A549 (cell line): ENCODE data around the gene CTAG2.

Experiments used
- CHD2 ChIP-seq: fragments of 150-350 bp; IDR thresholded peaks from 2 replicates; pipeline ENCODE4 v1.6.1; 2014; ENCODE audit warnings: low read length; ENCODE audit not compliant: partially characterized antibody
- CTCF ChIP-seq: fragments of >200 bp; sonication (Bioruptor Twin); formaldehyde crosslinking; IDR thresholded peaks from 3 replicates; pipeline ENCODE4 v1.5.1; 2016
- ELK1 ChIP-seq: fragments of 150-350 bp; IDR thresholded peaks from 2 replicates; pipeline ENCODE4 v1.6.1; 2014; ENCODE audit warnings: low read depth, mild to moderate bottlenecking, low read length
- JUN ChIP-seq, 2 experiments: fragments of >200 bp; sonication (Bioruptor Twin); formaldehyde crosslinking; IDR thresholded peaks; 2 replicates in 1 of 2; 3 replicates in 1 of 2; pipeline ENCODE4 v1.6.1; 2016 to 2017
- KDM1A ChIP-seq: fragments of 200-600 bp; sonication (generic); IDR thresholded peaks from 2 replicates; pipeline ENCODE4 v1.6.1; 2016; ENCODE audit warnings: low read depth, mild to moderate bottlenecking
- PHF8 ChIP-seq: fragments of 200-600 bp; sonication (generic); IDR thresholded peaks from 2 replicates; pipeline ENCODE4 v1.6.1; 2016; ENCODE audit warnings: low read depth, mild to moderate bottlenecking, antibody characterized with exemption, moderate library complexity, borderline replicate concordance
- RNF2 ChIP-seq: fragments of 200-600 bp; sonication (generic); IDR thresholded peaks from 2 replicates; pipeline ENCODE4 v1.6.1; 2016; ENCODE audit warnings: low read depth, mild to moderate bottlenecking, antibody characterized with exemption, moderate library complexity, borderline replicate concordance
- SMC3 ChIP-seq: fragments of >200 bp; sonication (Bioruptor Twin); formaldehyde crosslinking; IDR thresholded peaks from 3 replicates; pipeline ENCODE4 v1.6.1; 2018; ENCODE audit warnings: inconsistent platforms
- TF ChIP-seq, protein P1 (sequence below): fragments of 200-600 bp; sonication (generic); IDR thresholded peaks from 2 replicates; pipeline ENCODE4 v1.6.1; 2016; ENCODE audit warnings: antibody characterized with exemption, mild to moderate bottlenecking, moderate library complexity

DNA sequence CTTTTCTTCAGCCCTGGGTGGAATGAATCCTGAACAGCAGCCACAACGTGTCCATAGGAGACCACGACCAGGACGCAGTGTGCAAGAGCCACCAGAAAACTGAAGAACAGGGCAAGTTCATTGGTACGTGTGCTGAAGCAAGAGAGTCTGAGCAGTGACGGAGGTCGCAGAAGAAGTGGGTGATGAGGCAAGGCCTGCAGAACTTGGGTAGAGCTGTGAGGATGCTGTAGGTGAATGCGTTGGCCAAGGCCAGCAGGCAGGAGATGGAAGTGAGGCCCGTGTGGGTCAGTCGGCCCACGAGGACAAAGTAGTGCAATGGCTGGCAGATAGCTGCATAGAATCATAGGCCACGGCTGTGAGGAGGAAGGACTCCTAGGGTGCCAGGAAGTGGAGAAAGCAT, 5.6 kb upstream of the CTAG2 start:
- TF ChIP-seq PHF8, result no peak
- TF ChIP-seq CTCF, result no peak
- TF ChIP-seq SMC3, result no peak
- no peak for TF ChIP-seq ELK1
- no peak for TF ChIP-seq CHD2
- TF ChIP-seq KDM1A, result no peak
- TF ChIP-seq JUN (IDR thresholded peaks at IDR 0.05), result no peak
- TF ChIP-seq, protein P1, sequence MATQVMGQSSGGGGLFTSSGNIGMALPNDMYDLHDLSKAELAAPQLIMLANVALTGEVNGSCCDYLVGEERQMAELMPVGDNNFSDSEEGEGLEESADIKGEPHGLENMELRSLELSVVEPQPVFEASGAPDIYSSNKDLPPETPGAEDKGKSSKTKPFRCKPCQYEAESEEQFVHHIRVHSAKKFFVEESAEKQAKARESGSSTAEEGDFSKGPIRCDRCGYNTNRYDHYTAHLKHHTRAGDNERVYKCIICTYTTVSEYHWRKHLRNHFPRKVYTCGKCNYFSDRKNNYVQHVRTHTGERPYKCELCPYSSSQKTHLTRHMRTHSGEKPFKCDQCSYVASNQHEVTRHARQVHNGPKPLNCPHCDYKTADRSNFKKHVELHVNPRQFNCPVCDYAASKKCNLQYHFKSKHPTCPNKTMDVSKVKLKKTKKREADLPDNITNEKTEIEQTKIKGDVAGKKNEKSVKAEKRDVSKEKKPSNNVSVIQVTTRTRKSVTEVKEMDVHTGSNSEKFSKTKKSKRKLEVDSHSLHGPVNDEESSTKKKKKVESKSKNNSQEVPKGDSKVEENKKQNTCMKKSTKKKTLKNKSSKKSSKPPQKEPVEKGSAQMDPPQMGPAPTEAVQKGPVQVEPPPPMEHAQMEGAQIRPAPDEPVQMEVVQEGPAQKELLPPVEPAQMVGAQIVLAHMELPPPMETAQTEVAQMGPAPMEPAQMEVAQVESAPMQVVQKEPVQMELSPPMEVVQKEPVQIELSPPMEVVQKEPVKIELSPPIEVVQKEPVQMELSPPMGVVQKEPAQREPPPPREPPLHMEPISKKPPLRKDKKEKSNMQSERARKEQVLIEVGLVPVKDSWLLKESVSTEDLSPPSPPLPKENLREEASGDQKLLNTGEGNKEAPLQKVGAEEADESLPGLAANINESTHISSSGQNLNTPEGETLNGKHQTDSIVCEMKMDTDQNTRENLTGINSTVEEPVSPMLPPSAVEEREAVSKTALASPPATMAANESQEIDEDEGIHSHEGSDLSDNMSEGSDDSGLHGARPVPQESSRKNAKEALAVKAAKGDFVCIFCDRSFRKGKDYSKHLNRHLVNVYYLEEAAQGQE, result no peak
- no peak for TF ChIP-seq RNF2
